B cell (primary cell): ENCODE results near the gene FUOM. TPM values are rescaled to one million over a fixed set of nuclear protein-coding genes. Genes with fewer than 3 reads are reported as not detected.
"Not testable (repeated sequence)": the region's sequence is repeated elsewhere in the genome, so short reads cannot be mapped to it uniquely, and the experiment has no call there.

Source experiments
- ATAC-seq: fragments of 200-7000 bp; cut with Tn5 transposase; one replicate; pipeline ENCODE4 v1.10.0; 2021; ENCODE audit warnings: low read depth, mild to moderate bottlenecking, moderate number of reproducible peaks, moderate library complexity
- CTCF ChIA-PET: fragments of 350-600 bp; sonication (Branson Sonifier 250); formaldehyde crosslinking; loops from one replicate; lab custom pipeline; 2021; ENCODE audit warnings: antibody characterized with exemption, inconsistent platforms; lab: Charles Lee
- POLR2A ChIA-PET: fragments of 350-600 bp; sonication (Branson Sonifier 250); formaldehyde crosslinking; loops from one replicate; lab custom pipeline; 2021; ENCODE audit warnings: antibody characterized with exemption; lab: Charles Lee
- DNase-seq: peaks from one replicate; pipeline ENCODE4 v3.0.0; 2013
- H2AFZ ChIP-seq: 2 replicates; pipeline ENCODE4 v1.6.1; 2012; ENCODE audit warnings: mild to moderate bottlenecking, low read depth, low read length; ENCODE audit not compliant: insufficient read depth, poor library complexity, severe bottlenecking
- H3K27ac ChIP-seq, 2 donors: 1 replicate in 1 of 2; 2 replicates in 1 of 2; pipeline ENCODE4 v1.5.1; 2012 to 2013; ENCODE audit warnings: low read length in 2 of 2, mild to moderate bottlenecking in 2 of 2, moderate library complexity in 1 of 2
- H3K27me3 ChIP-seq, 4 experiments: fragments of 200-600 bp in 1 of 4; sonication (generic) in 1 of 4; replicated peaks in 1 of 4; 1 replicate in 2 of 4; 2 replicates in 2 of 4; pipeline versions ENCODE4 v1.6.1 to v1.7.0; 2013 to 2016; ENCODE audit warnings: low read length in 3 of 4, mild to moderate bottlenecking in 2 of 4, mixed read lengths in 1 of 4, moderate library complexity in 1 of 4; ENCODE audit not compliant: insufficient read depth in 4 of 4, control insufficient read depth in 3 of 4; ENCODE audit errors: control extremely low read depth in 1 of 4
- H3K36me3 ChIP-seq, 2 experiments: replicated peaks in 1 of 2; 1 replicate in 1 of 2; 2 replicates in 1 of 2; pipeline versions ENCODE4 v1.6.1 to v1.7.1; 2013; ENCODE audit warnings: low read length in 1 of 2; ENCODE audit not compliant: insufficient read depth in 2 of 2, control insufficient read depth in 1 of 2; ENCODE audit errors: control extremely low read depth in 1 of 2, extremely low read depth in 1 of 2
- H3K4me1 ChIP-seq, 2 donors: fragments of 200-600 bp in 1 of 2; sonication (generic) in 1 of 2; 1 replicate in 1 of 2; 2 replicates in 1 of 2; pipeline versions ENCODE4 v1.5.1 to v1.6.1; 2013 to 2017; ENCODE audit warnings: low read length in 2 of 2; ENCODE audit not compliant: control insufficient read depth in 2 of 2, insufficient read depth in 2 of 2
- H3K4me2 ChIP-seq: replicated peaks from 2 replicates; pipeline ENCODE3; 2012; ENCODE audit warnings: mild to moderate bottlenecking, low read depth, low read length; ENCODE audit not compliant: poor library complexity, severe bottlenecking
- H3K4me3 ChIP-seq, 5 experiments: fragments of 200-600 bp in 1 of 5; sonication (generic) in 1 of 5; 1 replicate in 3 of 5; 2 replicates in 2 of 5; pipeline versions ENCODE4 v1.5.1 to v1.7.0; 2011 to 2016; ENCODE audit warnings: low read length in 4 of 5, mild to moderate bottlenecking in 4 of 5, low read depth in 2 of 5, control low read depth in 1 of 5, moderate library complexity in 1 of 5; ENCODE audit not compliant: insufficient read depth in 1 of 5; ENCODE audit errors: control extremely low read depth in 1 of 5, extremely low read depth in 1 of 5
- H3K79me2 ChIP-seq: fragments of 200-600 bp; sonication (generic); one replicate; pipeline ENCODE4 v1.6.0; 2016; ENCODE audit warnings: low read length; ENCODE audit not compliant: control insufficient read depth, insufficient read depth
- H3K9ac ChIP-seq: fragments of 200-600 bp; sonication (generic); 2 replicates; pipeline ENCODE4 v1.6.1; 2017; ENCODE audit warnings: mild to moderate bottlenecking, low read length, moderate library complexity
- H3K9me3 ChIP-seq, 3 donors: one replicate each; pipeline versions ENCODE4 v1.6.1 to v1.7.1; 2013; ENCODE audit warnings: low read length in 2 of 3; ENCODE audit not compliant: control insufficient read depth in 2 of 3, insufficient read depth in 1 of 3; ENCODE audit errors: control extremely low read depth in 1 of 3
- H4K20me1 ChIP-seq: 2 replicates; pipeline ENCODE4 v1.6.0; 2012; ENCODE audit warnings: mild to moderate bottlenecking, low read length; ENCODE audit not compliant: insufficient read depth, control insufficient read depth, poor library complexity, severe bottlenecking
- H3K27ac Mint-ChIP-seq: one replicate; pipeline ENCODE4 v1.8.0; 2021; ENCODE audit warnings: mixed read lengths
- H3K27me3 Mint-ChIP-seq: one replicate; pipeline ENCODE4 v1.8.0; 2021; ENCODE audit warnings: mixed read lengths
- H3K4me1 Mint-ChIP-seq: one replicate; pipeline ENCODE4 v1.8.0; 2021; ENCODE audit warnings: mixed read lengths
- H3K4me3 Mint-ChIP-seq: one replicate; pipeline ENCODE4 v1.8.0; 2021; ENCODE audit warnings: mixed read lengths
- H3K9me3 Mint-ChIP-seq: one replicate; pipeline ENCODE4 v1.8.0; 2022; ENCODE audit warnings: mixed read lengths; ENCODE audit not compliant: insufficient read depth
- CTCF ChIP-seq: fragments of 200-600 bp; IDR thresholded peaks from one replicate; pipeline ENCODE4 v1.8.0; 2022; ENCODE audit warnings: antibody characterized with exemption, mild to moderate bottlenecking
- EZH2 ChIP-seq: IDR thresholded peaks from 2 replicates; pipeline ENCODE4 v1.6.1; 2012; ENCODE audit warnings: borderline replicate concordance, low read depth, mild to moderate bottlenecking, moderate library complexity, low read length; ENCODE audit not compliant: insufficient read depth, poor library complexity, severe bottlenecking
- WGBS: methylation state at CpG from one replicate; pipeline ENCODE4 v1.1.5; 2013; ENCODE audit warnings: missing lambda C conversion rate; ENCODE audit not compliant: insufficient coverage; 5-methylcytosine and 5-hydroxymethylcytosine counted together
- intact Hi-C: fragments of 100-400 bp; cut with micrococcal nuclease; formaldehyde crosslinking; loops from one replicate; pipeline ENCODE4 v1.10.0; 2022
- polyA plus RNA-seq: library from polyadenylated mRNA; depleted of rRNA; stranded (reverse); fragments of >200 nt; gene quantifications from 2 replicates; pipeline ENCODE4 v1.2.3, GENCODE V29; 2012
- total RNA-seq, 2 donors: library from RNA; stranded (reverse); fragments of 120-200 nt in 1 of 2; gene quantifications; 1 replicate in 1 of 2; 2 replicates in 1 of 2; pipeline versions ENCODE4 v1.2.3 to v1.2.4, GENCODE V29; 2013 to 2022

FUOM gene
- total and polyA plus RNA-seq, 2 donors (not counting 1 experiment from before 2014, with no cell fraction given), result 23.8 to 30.7 TPM

- H3K4me1 Mint-ChIP-seq, result peaks cover 5% of the 10 kb centered on the region
- no peaks in the 10 kb centered on the region for H3K79me2 ChIP-seq
- TF ChIP-seq EZH2 (no peak), CTCF (no peak)
- no peak overlapping the region for H2AFZ ChIP-seq
- peaks cover 5% of the 10 kb centered on the region for H4K20me1 ChIP-seq
- POLR2A ChIA-PET, result no interaction called here
- intact Hi-C loops, result no loop called here
- peaks cover 0 to 47% of the 10 kb centered on the region in 2 experiments for H3K36me3 ChIP-seq
- no peaks in the 10 kb centered on the region for H3K27me3 Mint-ChIP-seq
- no peaks in the 10 kb centered on the region for H3K9me3 Mint-ChIP-seq
- no peak overlapping the region for H3K9ac ChIP-seq
- ATAC-seq (no peak), DNase-seq (no peak)
- no peak overlapping the region for H3K4me2 ChIP-seq
- no peak overlapping the region for H3K27ac Mint-ChIP-seq
- no peaks in the 10 kb centered on the region for H3K9me3 ChIP-seq
- WGBS, result 98% methylated on average over 7 of the region's 7 CpGs
- CTCF ChIA-PET, result interaction anchor here (0.9 kb wide), 1 partner anchor 39 kb away, joined by 3 read pairs; no protein-coding TSS in a partner anchor
- no peak overlapping the region for H3K4me3 ChIP-seq
- H3K4me3 Mint-ChIP-seq, result no peak overlapping the region
- H3K4me1 ChIP-seq, result peaks cover 4 to 9% of the 10 kb centered on the region in 2 donors
- no peak overlapping the region for H3K27ac ChIP-seq
- H3K27me3 ChIP-seq, result no peaks in the 10 kb centered on the region
Measured at GRCh38 chr10:133368153-133368552, 10.3 kb upstream of the FUOM start.

- H3K27me3 ChIP-seq, H3K4me3 Mint-ChIP-seq, H3K27ac ChIP-seq, H3K27ac Mint-ChIP-seq, H3K4me3 ChIP-seq, H3K9ac ChIP-seq, H3K9me3 Mint-ChIP-seq, intact Hi-C loops, H3K4me1 Mint-ChIP-seq, ATAC-seq, H3K4me2 ChIP-seq, H3K9me3 ChIP-seq, H3K4me1 ChIP-seq, H3K27me3 Mint-ChIP-seq, DNase-seq, H2AFZ ChIP-seq, POLR2A ChIA-PET, H4K20me1 ChIP-seq, H3K79me2 ChIP-seq: not testable (repeated sequence)
- CTCF ChIA-PET, result interaction anchor here (0.9 kb wide), 1 partner anchor 38 kb away, joined by 3 read pairs; no protein-coding TSS in a partner anchor
- no CpG with 5 or more reads among the region's 7 CpGs for WGBS
- peaks cover 0 to 50% of the 10 kb centered on the region in 2 experiments for H3K36me3 ChIP-seq
Measured at GRCh38 chr10:133367461-133367860, 9.6 kb upstream of the FUOM start.
